Measurements from ENCODE around the gene ILF2.
"Not testable (repeated sequence)": the region's sequence is repeated elsewhere in the genome, so short reads cannot be mapped to it uniquely, and the experiment has no call there.

ILF2 gene

GRCh38 chr1:153670859-153671627 is at the start of gene ILF2:
Gene ILF2, minus strand, starts transcription at chr1:153670993. Its CDS starts 71 bp downstream, at chr1:153670922.
- DNase-seq (ENCODE audit: low read depth, low spot score): peak; percentile 100

DNA sequence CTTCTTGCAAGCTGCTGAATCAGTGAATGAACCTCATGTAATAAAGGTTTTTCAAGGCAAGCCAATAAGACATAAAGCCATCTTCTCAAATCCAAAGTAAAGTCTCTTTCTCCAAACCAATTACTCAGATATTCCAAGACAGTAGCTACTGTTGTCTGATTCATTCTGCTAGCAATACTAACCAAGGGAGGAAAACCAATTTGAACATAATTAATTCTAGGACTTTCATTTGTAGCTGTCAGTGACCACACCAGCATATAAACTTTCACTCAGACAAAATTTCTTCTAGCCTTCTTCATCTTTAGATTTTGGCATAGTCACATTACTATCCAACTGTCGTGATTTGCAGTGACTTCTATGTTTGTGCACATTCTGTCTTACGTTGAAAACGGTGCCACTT is 46.5 kb upstream of the ILF2 start:
- DNase-seq (ENCODE audit: low read depth, low spot score): no peak

GRCh38 chr1:153716211-153716610 is 45.4 kb upstream of the ILF2 start:
- DNase-seq (ENCODE audit: low read depth, low spot score): not testable (repeated sequence)

DNA sequence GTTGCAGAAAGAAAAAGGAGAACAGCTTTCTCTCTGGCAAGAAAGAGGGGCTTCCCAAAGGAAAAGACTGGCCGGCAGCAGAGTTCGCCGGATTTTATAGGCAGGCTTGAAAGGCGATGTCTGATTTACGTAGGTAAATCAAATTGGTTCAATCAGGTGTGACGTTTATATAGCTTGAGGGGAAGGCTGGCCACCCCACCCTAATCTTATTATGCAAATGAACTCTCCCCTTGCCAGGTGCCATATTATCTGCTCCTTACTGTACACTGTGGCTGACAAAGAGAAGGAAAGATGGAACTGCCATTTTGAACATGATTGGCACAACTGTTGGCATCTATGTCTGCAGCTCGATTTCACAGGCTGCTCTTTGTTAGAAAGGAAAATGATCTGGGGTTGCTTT is 40.2 kb upstream of the ILF2 start:
- no peak for DNase-seq (ENCODE audit: low read depth, low spot score)

- DNase-seq (ENCODE audit: low read depth, low spot score): no peak
Measured at GRCh38 chr1:153705484-153705883, 34.7 kb upstream of the ILF2 start.

DNA sequence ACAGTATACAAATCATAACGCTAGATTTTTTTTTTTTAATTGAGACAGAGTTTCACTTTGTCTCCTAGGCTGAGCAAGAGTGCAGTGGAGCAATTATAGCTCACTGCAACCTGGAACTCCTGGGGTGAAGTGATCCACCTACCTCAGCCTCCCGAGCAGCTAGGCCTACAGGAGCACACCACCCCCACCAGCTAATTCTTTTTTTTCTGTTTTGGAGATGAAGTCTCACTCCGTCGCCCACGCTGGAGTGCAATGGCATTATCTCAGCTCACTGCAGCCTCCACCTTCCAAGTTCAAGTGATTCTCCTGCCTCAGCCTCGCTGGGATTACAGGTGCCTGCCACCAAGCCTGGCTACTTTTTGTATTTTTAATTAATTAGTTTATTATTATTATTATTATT is 29.0 kb upstream of the ILF2 start:
- DNase-seq (ENCODE audit: low read depth, low spot score): no peak

GRCh38 chr1:153698923-153699714 is 28.3 kb upstream of the ILF2 start:
- DNase-seq (ENCODE audit: low read depth, low spot score): no peak

DNA sequence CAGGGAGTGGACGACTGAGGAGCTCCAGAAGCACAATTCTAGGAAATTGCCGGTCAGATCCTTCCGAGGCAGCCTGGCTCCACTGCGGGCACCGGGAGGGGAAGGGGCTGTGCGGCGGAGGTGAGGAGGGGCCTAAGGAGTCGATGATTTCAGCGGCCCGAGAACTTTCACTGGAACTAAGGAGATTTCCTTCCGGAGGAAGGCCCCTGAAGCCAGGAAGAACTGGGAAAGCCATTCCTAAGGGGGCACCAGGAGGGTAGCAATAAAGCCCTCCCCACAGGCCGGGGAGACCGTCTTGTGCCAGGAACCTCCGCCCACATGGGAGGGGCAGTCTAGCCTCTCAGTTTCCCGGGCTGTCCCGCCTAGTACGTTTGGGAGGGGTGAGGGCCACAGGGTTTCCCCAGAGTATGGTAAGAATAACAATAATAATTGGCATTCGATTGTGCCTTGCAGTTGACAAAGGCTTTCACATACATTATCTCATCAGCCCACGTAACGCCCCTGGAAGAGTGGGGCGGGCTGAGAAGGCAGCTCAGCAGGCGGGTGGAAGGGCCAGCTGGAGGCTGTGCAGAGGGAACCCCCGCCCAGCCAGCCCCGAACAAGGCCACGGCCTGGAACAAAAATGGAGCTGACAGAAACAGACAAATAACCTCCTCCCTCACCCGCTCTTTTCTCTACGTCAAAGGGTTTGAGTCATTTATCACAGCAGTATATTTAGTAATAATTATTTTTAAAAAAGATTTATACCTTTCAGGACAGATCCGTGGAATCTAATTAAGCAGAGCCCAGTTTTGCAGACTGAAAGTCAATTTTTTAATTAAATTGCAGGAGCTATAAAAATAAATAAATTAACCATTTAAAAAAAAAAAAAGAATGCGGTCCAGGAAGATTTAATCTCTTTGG is 27.5 kb upstream of the ILF2 start:
- no peak for DNase-seq (ENCODE audit: low read depth, low spot score)

- DNase-seq (ENCODE audit: low read depth, low spot score): peak; percentile 92
Measured at GRCh38 chr1:153697191-153698019, 26.6 kb upstream of the ILF2 start.

- no peak for DNase-seq (ENCODE audit: low read depth, low spot score)
Measured at GRCh38 chr1:153696741-153697140, 25.9 kb upstream of the ILF2 start.

DNA sequence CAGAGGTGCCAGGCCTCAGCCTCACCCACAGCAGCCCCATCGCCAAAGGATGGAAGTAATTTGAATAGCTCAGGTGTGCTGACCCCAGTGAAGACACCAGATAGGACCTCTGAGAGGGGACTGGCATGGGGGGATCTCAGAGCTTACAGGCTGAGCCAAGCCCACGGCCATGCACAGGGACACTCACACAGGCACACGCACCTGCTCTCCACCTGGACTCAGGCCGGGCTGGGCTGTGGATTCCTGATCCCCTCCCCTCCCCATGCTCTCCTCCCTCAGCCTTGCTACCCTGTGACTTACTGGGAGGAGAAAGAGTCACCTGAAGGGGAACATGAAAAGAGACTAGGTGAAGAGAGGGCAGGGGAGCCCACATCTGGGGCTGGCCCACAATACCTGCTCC is 22.7 kb upstream of the ILF2 start:
- DNase-seq (ENCODE audit: low read depth, low spot score): no peak

DNA sequence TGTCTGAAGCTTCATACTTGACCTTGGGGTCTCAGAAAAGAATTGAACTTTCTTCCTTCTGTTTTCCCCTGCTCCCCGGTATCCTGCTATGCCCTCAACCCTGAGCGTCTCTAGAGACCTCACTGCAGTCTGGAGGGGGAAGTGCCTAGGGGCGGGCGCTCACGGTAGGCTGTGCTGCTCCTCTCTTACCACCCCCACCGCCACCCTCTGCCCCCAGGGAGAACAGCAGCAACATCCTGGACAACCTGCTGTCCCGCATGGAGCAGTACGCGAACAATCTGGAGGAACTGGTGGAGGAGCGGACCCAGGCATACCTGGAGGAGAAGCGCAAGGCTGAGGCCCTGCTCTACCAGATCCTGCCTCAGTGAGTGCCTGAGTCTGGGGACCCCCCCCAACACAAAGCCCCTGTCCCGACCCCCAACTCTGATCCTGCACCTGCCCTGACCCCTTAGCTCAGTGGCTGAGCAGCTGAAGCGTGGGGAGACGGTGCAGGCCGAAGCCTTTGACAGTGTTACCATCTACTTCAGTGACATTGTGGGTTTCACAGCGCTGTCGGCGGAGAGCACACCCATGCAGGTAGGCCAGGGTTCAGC is 18.0 kb upstream of the ILF2 start:
- DNase-seq (ENCODE audit: low read depth, low spot score): peak; percentile 68

GRCh38 chr1:153688276-153688675 is 17.5 kb upstream of the ILF2 start:
- no peak for DNase-seq (ENCODE audit: low read depth, low spot score)

DNA sequence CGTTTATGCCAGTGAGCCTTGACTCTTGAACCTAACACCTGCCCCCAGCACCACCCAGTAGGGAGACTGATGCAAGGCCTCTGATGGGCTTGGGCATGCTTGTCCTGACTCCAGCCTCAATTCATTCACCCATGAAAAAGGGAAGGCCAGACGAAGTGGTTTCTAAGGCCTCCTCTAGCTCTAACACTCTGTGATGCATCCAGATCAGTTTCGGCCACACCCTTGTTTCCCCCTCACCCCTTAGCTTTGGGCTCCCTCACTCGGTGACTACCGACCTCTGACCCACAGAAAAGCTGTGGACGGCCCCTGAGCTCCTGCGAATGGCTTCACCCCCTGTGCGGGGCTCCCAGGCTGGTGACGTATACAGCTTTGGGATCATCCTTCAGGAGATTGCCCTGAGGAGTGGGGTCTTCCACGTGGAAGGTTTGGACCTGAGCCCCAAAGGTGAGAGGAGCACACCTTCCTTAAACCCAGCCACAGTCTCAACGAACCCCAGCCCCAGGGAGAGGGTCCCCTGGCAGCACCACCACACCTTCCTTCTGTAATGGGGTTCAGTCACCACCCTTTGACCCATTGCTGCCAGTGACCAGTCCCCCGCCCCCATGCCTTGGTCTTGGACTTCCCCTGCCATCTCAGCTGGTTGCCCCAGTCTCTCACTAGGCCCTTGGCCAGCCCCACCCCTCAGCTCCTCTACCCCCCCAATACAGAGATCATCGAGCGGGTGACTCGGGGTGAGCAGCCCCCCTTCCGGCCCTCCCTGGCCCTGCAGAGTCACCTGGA is 16.7 kb upstream of the ILF2 start:
- DNase-seq (ENCODE audit: low read depth, low spot score): no peak

- DNase-seq (ENCODE audit: low read depth, low spot score): no peak
Measured at GRCh38 chr1:153685544-153686340, 14.9 kb upstream of the ILF2 start.

- DNase-seq (ENCODE audit: low read depth, low spot score): no peak
Measured at GRCh38 chr1:153684892-153685291, 14.1 kb upstream of the ILF2 start.

DNA sequence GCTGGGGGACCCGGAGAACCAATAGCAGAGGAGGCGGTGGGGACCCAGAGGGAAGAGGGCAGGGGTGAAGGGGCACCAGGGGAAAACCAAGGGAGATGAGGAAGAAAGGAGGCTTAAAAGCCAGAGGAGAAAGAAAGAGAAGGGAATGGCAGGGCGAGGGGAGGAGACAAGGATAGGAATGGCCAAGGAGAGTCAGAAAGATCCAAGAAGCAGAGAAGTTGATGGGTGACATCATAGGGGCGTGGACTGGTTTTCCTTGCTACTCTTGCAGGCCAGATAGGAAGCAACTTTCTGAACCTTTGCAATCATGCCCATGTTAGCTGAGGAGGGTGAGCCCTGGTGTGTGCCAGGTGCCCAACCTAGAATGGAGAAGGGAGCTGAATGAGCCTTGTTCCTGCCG is 13.1 kb upstream of the ILF2 start:
- no peak for DNase-seq (ENCODE audit: low read depth, low spot score)

- DNase-seq (ENCODE audit: low read depth, low spot score): no peak
Measured at GRCh38 chr1:153682730-153683129, 11.9 kb upstream of the ILF2 start.

- no peak for DNase-seq (ENCODE audit: low read depth, low spot score)
Measured at GRCh38 chr1:153680120-153680403, 9.3 kb upstream of the ILF2 start.
